ENCODE data around the gene DIS3L2. TPM values are rescaled to one million over a fixed set of nuclear protein-coding genes. Genes with fewer than 3 reads are reported as not detected.

Gene DIS3L2
- total RNA-seq, 2 experiments from 2014 or later, result 30.6 to 33.7 TPM

GRCh38 chr2:232237464-232237863 lies 276.0 kb downstream of the DIS3L2 start:
- ChIA-PET POLR2A (no interaction called here), CTCF (no interaction called here)

- CTCF ChIA-PET, result no interaction called here
- POLR2A ChIA-PET, result no interaction called here
Observed at GRCh38 chr2:232238108-232238507, 276.6 kb downstream of the DIS3L2 start.

- CTCF ChIA-PET, result no interaction called here
- POLR2A ChIA-PET, result no interaction called here
Observed at GRCh38 chr2:232238596-232238995, 277.1 kb downstream of the DIS3L2 start.

- POLR2A ChIA-PET, result interaction anchor here (0.6 kb wide), 1 partner anchor 761 kb away, joined by 6 read pairs; no protein-coding TSS in a partner anchor
- CTCF ChIA-PET, result no interaction called here
Observed at GRCh38 chr2:232239951-232240681, 278.6 kb downstream of the DIS3L2 start.

GRCh38 chr2:232240906-232241305 lies 279.4 kb downstream of the DIS3L2 start:
- ChIA-PET CTCF (no interaction called here), POLR2A (interaction anchor here (0.6 kb wide), 1 partner anchor 762 kb away, joined by 6 read pairs; no protein-coding TSS in a partner anchor)

- ChIA-PET CTCF (no interaction called here), POLR2A (no interaction called here)
Observed at GRCh38 chr2:232242316-232242715, 280.8 kb downstream of the DIS3L2 start.

- CTCF ChIA-PET, result no interaction called here
- POLR2A ChIA-PET, result no interaction called here
Observed at GRCh38 chr2:232245111-232245510, 283.6 kb downstream of the DIS3L2 start.

- POLR2A ChIA-PET, result no interaction called here
- CTCF ChIA-PET, result no interaction called here
Observed at GRCh38 chr2:232246245-232246644, 284.7 kb downstream of the DIS3L2 start.

- ChIA-PET POLR2A (no interaction called here), CTCF (no interaction called here)
Observed at GRCh38 chr2:232249096-232249495, 287.6 kb downstream of the DIS3L2 start.

GRCh38 chr2:232250246-232251175 lies 289.0 kb downstream of the DIS3L2 start:
- ChIA-PET POLR2A (no interaction called here), CTCF (interaction anchor here (1.0 to 2.2 kb wide), 2 partner anchors 12 to 345 kb away, joined by 3 to 6 read pairs; no protein-coding TSS in a partner anchor)

GRCh38 chr2:232255033-232255432 lies 293.5 kb downstream of the DIS3L2 start:
- POLR2A ChIA-PET, result no interaction called here

GRCh38 chr2:232260075-232260474 lies 298.6 kb downstream of the DIS3L2 start:
- CTCF ChIA-PET, result no interaction called here
- POLR2A ChIA-PET, result no interaction called here

More at GRCh38 chr2:232255033-232255432, 293.5 kb downstream of the DIS3L2 start:
- CTCF ChIA-PET, result interaction anchor here (0.5 kb wide), 1 partner anchor 577 kb away, joined by 5 read pairs; no protein-coding TSS in a partner anchor

GRCh38 chr2:232261776-232262175 lies 300.3 kb downstream of the DIS3L2 start:
- POLR2A ChIA-PET, result no interaction called here
- CTCF ChIA-PET, result interaction anchor here (2.0 kb wide), 1 partner anchor 10 kb away, joined by 6 read pairs; no protein-coding TSS in a partner anchor

- ChIA-PET POLR2A (no interaction called here), CTCF (interaction anchor here (0.9 to 2.0 kb wide), 3 partner anchors 11 to 337 kb away, joined by 3 to 6 read pairs (median 4); partner anchors contain the start of gene NPPC)
Observed at GRCh38 chr2:232263295-232263694, 301.8 kb downstream of the DIS3L2 start.

GRCh38 chr2:232264081-232264480 lies 302.6 kb downstream of the DIS3L2 start:
- CTCF ChIA-PET, result interaction anchor here (0.9 to 1.4 kb wide), 2 partner anchors 63 to 338 kb away, joined by 3 to 4 read pairs; partner anchors contain the start of gene NPPC
- POLR2A ChIA-PET, result no interaction called here

- POLR2A ChIA-PET, result no interaction called here
- CTCF ChIA-PET, result no interaction called here
Observed at GRCh38 chr2:232265329-232265728, 303.8 kb downstream of the DIS3L2 start.

GRCh38 chr2:232268636-232269165 lies 307.2 kb downstream of the DIS3L2 start:
- ChIA-PET CTCF (no interaction called here), POLR2A (no interaction called here)

- ChIA-PET CTCF (no interaction called here), POLR2A (no interaction called here)
Observed at GRCh38 chr2:232269867-232270266, 308.4 kb downstream of the DIS3L2 start.

- ChIA-PET CTCF (no interaction called here), POLR2A (no interaction called here)
Observed at GRCh38 chr2:232273903-232274643, 312.6 kb downstream of the DIS3L2 start.

GRCh38 chr2:232275670-232276069 lies 314.2 kb downstream of the DIS3L2 start:
- ChIA-PET POLR2A (no interaction called here), CTCF (no interaction called here)
